GM12865 (cell line): ENCODE results near the gene ACTN4.

ENCODE experiments used
- DNase-seq: peaks from one replicate; pipeline ENCODE4 v3.0.0; 2010; ENCODE audit warnings: low read depth
- H3K4me3 ChIP-seq: 2 replicates; pipeline ENCODE4 v1.5.1; 2011; ENCODE audit warnings: mild to moderate bottlenecking, low read depth, low read length, control low read depth
- CTCF ChIP-seq: IDR thresholded peaks from 2 replicates; pipeline ENCODE4 v1.5.1; 2011; ENCODE audit warnings: low read length, control low read depth, low read depth, inconsistent platforms; ENCODE audit not compliant: insufficient read depth; ENCODE audit errors: missing control alignments

ACTN4 gene

GRCh38 chr19:38707512-38708114, 60.2 kb downstream of the ACTN4 start:
- no peak for DNase-seq

GRCh38 chr19:38708413-38709024, 61.1 kb downstream of the ACTN4 start:
- H3K4me3 ChIP-seq: no peak overlapping the region
- DNase-seq: no peak
- no peak for TF ChIP-seq CTCF

More at GRCh38 chr19:38707512-38708114, 60.2 kb downstream of the ACTN4 start:
- no peak overlapping the region for H3K4me3 ChIP-seq
- no peak for TF ChIP-seq CTCF

- no peak for DNase-seq
- TF ChIP-seq CTCF: no peak
- H3K4me3 ChIP-seq: no peak overlapping the region
Measured at GRCh38 chr19:38709119-38709518, 61.7 kb downstream of the ACTN4 start.

- no peak for TF ChIP-seq CTCF
- no peak overlapping the region for H3K4me3 ChIP-seq
- no peak for DNase-seq
Measured at GRCh38 chr19:38709671-38710415, 62.4 kb downstream of the ACTN4 start.

GRCh38 chr19:38710416-38710702, 62.9 kb downstream of the ACTN4 start:
- DNase-seq: no peak
- H3K4me3 ChIP-seq: no peak overlapping the region
- no peak for TF ChIP-seq CTCF

- no peak for TF ChIP-seq CTCF
- DNase-seq: no peak
- H3K4me3 ChIP-seq: no peak overlapping the region
Measured at GRCh38 chr19:38710928-38711725, 63.7 kb downstream of the ACTN4 start.
